Measurements from ENCODE around the gene SLU7. TPM values are rescaled to one million over a fixed set of nuclear protein-coding genes. Genes with fewer than 3 reads are reported as not detected.

Gene SLU7
- total RNA-seq, 4 donors from 2014 or later: 26.6 to 90.0 (median 52.4) TPM

DNA sequence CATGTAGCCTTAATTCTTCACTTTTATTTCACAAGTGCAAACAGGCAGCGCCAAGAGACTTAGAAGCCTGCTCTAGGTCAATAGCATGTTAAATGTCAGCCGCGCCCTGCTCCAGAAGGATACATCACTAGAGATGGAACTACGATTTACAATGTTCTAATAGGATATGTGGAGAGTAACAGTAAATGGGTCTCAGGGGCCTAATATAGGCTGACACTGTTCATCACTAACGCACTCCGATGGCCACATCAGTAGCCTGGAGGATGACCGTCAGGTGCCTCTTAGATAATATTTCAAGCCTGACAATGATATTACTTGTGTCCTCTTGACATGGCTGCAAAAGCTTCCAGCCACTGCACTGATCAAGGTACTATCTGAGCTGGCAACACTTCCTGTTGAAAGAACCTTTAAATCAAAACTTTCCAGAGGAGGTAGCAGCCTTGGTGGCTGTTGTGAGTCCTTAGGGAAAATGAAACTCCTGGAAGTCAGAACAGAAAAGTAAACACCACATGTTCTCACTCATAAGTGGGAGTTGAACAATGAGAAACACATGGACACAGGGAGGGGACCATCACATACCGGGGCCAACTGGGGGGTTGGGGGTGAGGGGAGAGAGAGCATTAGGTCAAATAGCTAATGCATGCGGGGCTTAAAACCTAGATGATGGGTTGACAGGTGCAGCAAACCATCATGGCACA is 37.7 kb upstream of the SLU7 start:
- no peak for TF ChIP-seq POLR2A (IDR thresholded peaks at IDR 0.05)
- TF ChIP-seq, protein P1, sequence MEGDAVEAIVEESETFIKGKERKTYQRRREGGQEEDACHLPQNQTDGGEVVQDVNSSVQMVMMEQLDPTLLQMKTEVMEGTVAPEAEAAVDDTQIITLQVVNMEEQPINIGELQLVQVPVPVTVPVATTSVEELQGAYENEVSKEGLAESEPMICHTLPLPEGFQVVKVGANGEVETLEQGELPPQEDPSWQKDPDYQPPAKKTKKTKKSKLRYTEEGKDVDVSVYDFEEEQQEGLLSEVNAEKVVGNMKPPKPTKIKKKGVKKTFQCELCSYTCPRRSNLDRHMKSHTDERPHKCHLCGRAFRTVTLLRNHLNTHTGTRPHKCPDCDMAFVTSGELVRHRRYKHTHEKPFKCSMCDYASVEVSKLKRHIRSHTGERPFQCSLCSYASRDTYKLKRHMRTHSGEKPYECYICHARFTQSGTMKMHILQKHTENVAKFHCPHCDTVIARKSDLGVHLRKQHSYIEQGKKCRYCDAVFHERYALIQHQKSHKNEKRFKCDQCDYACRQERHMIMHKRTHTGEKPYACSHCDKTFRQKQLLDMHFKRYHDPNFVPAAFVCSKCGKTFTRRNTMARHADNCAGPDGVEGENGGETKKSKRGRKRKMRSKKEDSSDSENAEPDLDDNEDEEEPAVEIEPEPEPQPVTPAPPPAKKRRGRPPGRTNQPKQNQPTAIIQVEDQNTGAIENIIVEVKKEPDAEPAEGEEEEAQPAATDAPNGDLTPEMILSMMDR (IDR thresholded peaks at IDR 0.05): no peak

DNA sequence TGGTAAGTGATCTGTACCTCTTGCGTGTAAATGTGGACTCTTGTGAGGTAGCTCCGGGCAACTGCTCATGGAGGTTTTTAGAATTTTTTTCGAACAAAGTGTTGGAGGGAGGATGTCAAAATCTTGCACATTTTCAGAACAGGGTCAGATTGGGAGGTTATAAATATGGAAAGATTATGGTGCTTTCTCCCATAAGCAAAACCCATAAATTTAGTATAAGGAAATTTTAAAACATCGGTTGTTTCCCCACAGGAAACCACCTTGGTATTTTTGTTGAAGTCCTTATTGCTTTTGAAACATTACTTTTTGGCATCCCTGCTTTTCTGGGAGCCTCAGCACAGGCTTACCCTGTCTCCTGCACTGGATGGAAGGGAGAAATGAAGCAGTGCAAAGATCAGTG is 36.7 kb upstream of the SLU7 start:
- intact Hi-C loops (cut with DNase I; ENCODE audit: low total_unique reads): no loop called here
- H3K27me3 ChIP-seq: no peaks in the 10 kb centered on the region
- H3K4me1 ChIP-seq: no peaks in the 10 kb centered on the region
- H3K4me3 ChIP-seq: no peak overlapping the region
- TF ChIP-seq, protein P1 (IDR thresholded peaks at IDR 0.05): no peak
- TF ChIP-seq POLR2A (IDR thresholded peaks at IDR 0.05): no peak
- no peaks in the 10 kb centered on the region for H3K9me3 ChIP-seq
- no peak overlapping the region for H3K27ac ChIP-seq
- no peaks in the 10 kb centered on the region for H3K36me3 ChIP-seq
- no peak for DNase-seq

More for the DNA sequence above, 37.7 kb upstream of the SLU7 start:
- intact Hi-C loops (cut with DNase I; ENCODE audit: low total_unique reads): no loop called here
- Histone ChIP-seq H3K36me3 (no peaks in the 10 kb centered on the region), H3K4me1 (no peaks in the 10 kb centered on the region), H3K27me3 (no peaks in the 10 kb centered on the region), H3K4me3 (no peak overlapping the region), H3K27ac (no peak overlapping the region), H3K9me3 (no peaks in the 10 kb centered on the region)
- DNase-seq: no peak

DNA sequence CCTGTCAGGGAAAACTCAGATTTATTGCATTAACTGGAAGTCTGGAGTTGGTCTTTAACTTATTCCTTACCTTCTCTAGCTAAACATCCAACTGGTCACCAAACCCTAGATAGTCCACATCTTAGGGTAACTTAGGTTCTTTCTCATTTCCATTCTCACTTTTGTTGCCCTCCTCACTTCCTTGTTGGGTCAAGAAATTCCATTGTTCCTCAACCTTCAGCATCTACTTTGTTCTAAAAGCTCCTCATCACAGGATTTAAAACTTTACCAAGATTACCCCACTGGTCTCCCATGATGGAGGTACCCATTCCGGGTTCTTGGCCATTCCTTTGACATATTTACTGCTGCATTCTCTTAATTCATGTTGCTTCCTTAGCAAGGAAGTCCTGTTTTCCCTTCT is 34.9 kb upstream of the SLU7 start:
- H3K9me3 ChIP-seq: no peaks in the 10 kb centered on the region
- intact Hi-C loops (cut with DNase I; ENCODE audit: low total_unique reads): no loop called here
- no peaks in the 10 kb centered on the region for H3K4me1 ChIP-seq
- H3K4me3 ChIP-seq: no peak overlapping the region
- H3K27ac ChIP-seq: no peak overlapping the region
- DNase-seq: no peak
- no peak for TF ChIP-seq POLR2A (IDR thresholded peaks at IDR 0.05)
- H3K27me3 ChIP-seq: no peaks in the 10 kb centered on the region
- H3K36me3 ChIP-seq: no peaks in the 10 kb centered on the region

DNA sequence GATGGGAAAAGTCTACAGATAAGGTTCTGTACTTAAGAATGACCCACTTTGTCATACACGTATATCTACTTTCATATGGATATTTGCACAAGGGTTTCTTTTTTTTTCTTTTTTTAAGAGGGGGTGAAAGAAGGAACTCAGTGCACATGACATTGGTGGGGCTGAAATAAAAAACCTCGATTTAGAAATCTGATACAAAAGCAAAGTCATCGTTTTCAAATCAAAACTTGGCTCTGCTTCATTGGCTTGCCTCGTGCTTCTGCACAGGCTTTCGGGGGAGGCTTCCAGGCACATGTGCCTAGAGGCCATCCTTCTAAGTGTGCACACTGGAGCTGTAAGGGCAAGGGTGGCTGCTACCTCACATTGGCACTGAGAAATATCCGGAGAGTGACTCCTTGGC is 33.9 kb upstream of the SLU7 start:
- no peaks in the 10 kb centered on the region for H3K9me3 ChIP-seq
- H3K36me3 ChIP-seq: no peaks in the 10 kb centered on the region
- intact Hi-C loops (cut with DNase I; ENCODE audit: low total_unique reads): no loop called here
- no peak for DNase-seq
- H3K4me3 ChIP-seq: no peak overlapping the region
- TF ChIP-seq, protein P1 (IDR thresholded peaks at IDR 0.05): no peak
- TF ChIP-seq POLR2A (IDR thresholded peaks at IDR 0.05): no peak
- no peaks in the 10 kb centered on the region for H3K27me3 ChIP-seq
- H3K27ac ChIP-seq: no peak overlapping the region
- H3K4me1 ChIP-seq: no peaks in the 10 kb centered on the region

DNA sequence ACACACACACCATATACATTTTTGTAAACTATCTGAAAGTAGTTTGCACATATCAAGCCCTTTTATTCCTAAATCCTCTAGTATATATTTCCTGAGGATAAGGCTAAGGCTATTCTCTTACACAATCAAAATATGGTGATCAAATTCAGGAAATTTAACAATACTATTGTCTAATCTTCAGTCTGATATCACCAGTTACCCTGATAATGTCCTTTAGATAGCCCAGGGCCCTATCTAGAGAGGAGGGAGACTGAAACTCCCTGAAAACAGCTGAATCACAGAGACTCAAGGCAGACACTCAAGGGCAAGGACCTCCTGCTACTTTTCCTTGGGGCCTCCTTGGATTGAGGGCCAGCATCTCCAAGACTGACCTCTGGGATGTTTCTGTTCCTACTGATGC is 33.2 kb upstream of the SLU7 start:
- TF ChIP-seq, protein P1 (IDR thresholded peaks at IDR 0.05): no peak
- TF ChIP-seq POLR2A (IDR thresholded peaks at IDR 0.05): no peak
- no peak overlapping the region for H3K4me3 ChIP-seq
- H3K36me3 ChIP-seq: no peaks in the 10 kb centered on the region
- intact Hi-C loops (cut with DNase I; ENCODE audit: low total_unique reads): no loop called here
- H3K4me1 ChIP-seq: no peaks in the 10 kb centered on the region
- H3K9me3 ChIP-seq: no peaks in the 10 kb centered on the region
- H3K27me3 ChIP-seq: no peaks in the 10 kb centered on the region
- DNase-seq: no peak
- H3K27ac ChIP-seq: no peak overlapping the region
